ENCODE measurements around the gene NPNT.

The NPNT gene

GRCh38 chr4:105930698-105931097, 35.4 kb downstream of the NPNT start:
- H3K4me3 ChIP-seq (ENCODE audit: low read length) = no peak overlapping the region
- no peak overlapping the region for H2AFZ ChIP-seq (ENCODE audit: low read depth, low read length)
- H3K4me1 ChIP-seq (ENCODE audit: insufficient read depth, low read length) = no peaks in the 10 kb centered on the region
- no peaks in the 10 kb centered on the region for H3K9me3 ChIP-seq (ENCODE audit: low read length)
- H3K36me3 ChIP-seq (ENCODE audit: insufficient read depth, low read length) = no peaks in the 10 kb centered on the region
- no peaks in the 10 kb centered on the region for H3K27me3 ChIP-seq (ENCODE audit: insufficient read depth, low read length)

- no peaks in the 10 kb centered on the region for H3K27me3 ChIP-seq (ENCODE audit: insufficient read depth, low read length)
- H3K36me3 ChIP-seq (ENCODE audit: insufficient read depth, low read length) = no peaks in the 10 kb centered on the region
- H3K4me3 ChIP-seq (ENCODE audit: low read length) = no peak overlapping the region
- no peaks in the 10 kb centered on the region for H3K9me3 ChIP-seq (ENCODE audit: low read length)
- no peak overlapping the region for H2AFZ ChIP-seq (ENCODE audit: low read depth, low read length)
- no peaks in the 10 kb centered on the region for H3K4me1 ChIP-seq (ENCODE audit: insufficient read depth, low read length)
Measured at GRCh38 chr4:105933083-105933482, 37.8 kb downstream of the NPNT start.

GRCh38 chr4:105934386-105934785, 39.1 kb downstream of the NPNT start:
- no peak overlapping the region for H3K4me3 ChIP-seq (ENCODE audit: low read length)
- H3K4me1 ChIP-seq (ENCODE audit: insufficient read depth, low read length) = no peaks in the 10 kb centered on the region
- H3K27me3 ChIP-seq (ENCODE audit: insufficient read depth, low read length) = no peaks in the 10 kb centered on the region
- no peaks in the 10 kb centered on the region for H3K36me3 ChIP-seq (ENCODE audit: insufficient read depth, low read length)
- H2AFZ ChIP-seq (ENCODE audit: low read depth, low read length) = no peak overlapping the region
- no peaks in the 10 kb centered on the region for H3K9me3 ChIP-seq (ENCODE audit: low read length)

GRCh38 chr4:105936901-105937300, 41.6 kb downstream of the NPNT start:
- Histone ChIP-seq H3K4me1 (ENCODE audit: insufficient read depth, low read length) (no peaks in the 10 kb centered on the region), H3K27me3 (ENCODE audit: insufficient read depth, low read length) (no peaks in the 10 kb centered on the region), H3K36me3 (ENCODE audit: insufficient read depth, low read length) (no peaks in the 10 kb centered on the region), H2AFZ (ENCODE audit: low read depth, low read length) (no peak overlapping the region), H3K4me3 (ENCODE audit: low read length) (no peak overlapping the region), H3K9me3 (ENCODE audit: low read length) (no peaks in the 10 kb centered on the region)

- Histone ChIP-seq H3K4me3 (ENCODE audit: low read length) (no peak overlapping the region), H3K4me1 (ENCODE audit: insufficient read depth, low read length) (no peaks in the 10 kb centered on the region), H3K36me3 (ENCODE audit: insufficient read depth, low read length) (no peaks in the 10 kb centered on the region), H3K27me3 (ENCODE audit: insufficient read depth, low read length) (no peaks in the 10 kb centered on the region), H2AFZ (ENCODE audit: low read depth, low read length) (no peak overlapping the region), H3K9me3 (ENCODE audit: low read length) (no peaks in the 10 kb centered on the region)
Measured at GRCh38 chr4:105937759-105938158, 42.5 kb downstream of the NPNT start.

GRCh38 chr4:105943234-105943633, 48.0 kb downstream of the NPNT start:
- Histone ChIP-seq H2AFZ (ENCODE audit: low read depth, low read length) (no peak overlapping the region), H3K4me3 (ENCODE audit: low read length) (no peak overlapping the region), H3K36me3 (ENCODE audit: insufficient read depth, low read length) (no peaks in the 10 kb centered on the region), H3K9me3 (ENCODE audit: low read length) (no peaks in the 10 kb centered on the region), H3K27me3 (ENCODE audit: insufficient read depth, low read length) (no peaks in the 10 kb centered on the region), H3K4me1 (ENCODE audit: insufficient read depth, low read length) (no peaks in the 10 kb centered on the region)

GRCh38 chr4:105944540-105944939, 49.3 kb downstream of the NPNT start:
- no peaks in the 10 kb centered on the region for H3K36me3 ChIP-seq (ENCODE audit: insufficient read depth, low read length)

GRCh38 chr4:105946771-105947170, 51.5 kb downstream of the NPNT start:
- H3K36me3 ChIP-seq (ENCODE audit: insufficient read depth, low read length) = no peaks in the 10 kb centered on the region
- no peaks in the 10 kb centered on the region for H3K27me3 ChIP-seq (ENCODE audit: insufficient read depth, low read length)
- H3K4me1 ChIP-seq (ENCODE audit: insufficient read depth, low read length) = no peaks in the 10 kb centered on the region
- no peaks in the 10 kb centered on the region for H3K9me3 ChIP-seq (ENCODE audit: low read length)
- no peak overlapping the region for H2AFZ ChIP-seq (ENCODE audit: low read depth, low read length)
- H3K4me3 ChIP-seq (ENCODE audit: low read length) = no peak overlapping the region

More at GRCh38 chr4:105944540-105944939, 49.3 kb downstream of the NPNT start:
- no peak overlapping the region for H2AFZ ChIP-seq (ENCODE audit: low read depth, low read length)
- H3K4me1 ChIP-seq (ENCODE audit: insufficient read depth, low read length) = no peaks in the 10 kb centered on the region
- no peak overlapping the region for H3K4me3 ChIP-seq (ENCODE audit: low read length)
- H3K9me3 ChIP-seq (ENCODE audit: low read length) = no peaks in the 10 kb centered on the region
- no peaks in the 10 kb centered on the region for H3K27me3 ChIP-seq (ENCODE audit: insufficient read depth, low read length)

GRCh38 chr4:105950701-105951100, 55.4 kb downstream of the NPNT start:
- H3K36me3 ChIP-seq (ENCODE audit: insufficient read depth, low read length) = no peaks in the 10 kb centered on the region
- no peaks in the 10 kb centered on the region for H3K9me3 ChIP-seq (ENCODE audit: low read length)
- no peak overlapping the region for H2AFZ ChIP-seq (ENCODE audit: low read depth, low read length)
- no peak overlapping the region for H3K4me3 ChIP-seq (ENCODE audit: low read length)
- H3K4me1 ChIP-seq (ENCODE audit: insufficient read depth, low read length) = no peaks in the 10 kb centered on the region
- H3K27me3 ChIP-seq (ENCODE audit: insufficient read depth, low read length) = no peaks in the 10 kb centered on the region

GRCh38 chr4:105951198-105951597, 55.9 kb downstream of the NPNT start:
- no peak overlapping the region for H3K4me3 ChIP-seq (ENCODE audit: low read length)
- no peak overlapping the region for H2AFZ ChIP-seq (ENCODE audit: low read depth, low read length)
- H3K4me1 ChIP-seq (ENCODE audit: insufficient read depth, low read length) = peaks cover 3% of the 10 kb centered on the region
- H3K36me3 ChIP-seq (ENCODE audit: insufficient read depth, low read length) = no peaks in the 10 kb centered on the region
- no peaks in the 10 kb centered on the region for H3K9me3 ChIP-seq (ENCODE audit: low read length)
- no peaks in the 10 kb centered on the region for H3K27me3 ChIP-seq (ENCODE audit: insufficient read depth, low read length)

GRCh38 chr4:105952591-105952990, 57.3 kb downstream of the NPNT start:
- Histone ChIP-seq H2AFZ (ENCODE audit: low read depth, low read length) (no peak overlapping the region), H3K4me3 (ENCODE audit: low read length) (no peak overlapping the region), H3K9me3 (ENCODE audit: low read length) (no peaks in the 10 kb centered on the region), H3K27me3 (ENCODE audit: insufficient read depth, low read length) (no peaks in the 10 kb centered on the region), H3K4me1 (ENCODE audit: insufficient read depth, low read length) (peaks cover 8% of the 10 kb centered on the region), H3K36me3 (ENCODE audit: insufficient read depth, low read length) (no peaks in the 10 kb centered on the region)

GRCh38 chr4:105956569-105956968, 61.3 kb downstream of the NPNT start:
- Histone ChIP-seq H3K4me1 (ENCODE audit: insufficient read depth, low read length) (peaks cover 8% of the 10 kb centered on the region), H3K27me3 (ENCODE audit: insufficient read depth, low read length) (no peaks in the 10 kb centered on the region), H3K9me3 (ENCODE audit: low read length) (no peaks in the 10 kb centered on the region), H2AFZ (ENCODE audit: low read depth, low read length) (peak overlapping the region; percentile 76), H3K36me3 (ENCODE audit: insufficient read depth, low read length) (no peaks in the 10 kb centered on the region), H3K4me3 (ENCODE audit: low read length) (no peak overlapping the region)

GRCh38 chr4:105957680-105958079, 62.4 kb downstream of the NPNT start:
- no peaks in the 10 kb centered on the region for H3K36me3 ChIP-seq (ENCODE audit: insufficient read depth, low read length)
- H3K27me3 ChIP-seq (ENCODE audit: insufficient read depth, low read length) = no peaks in the 10 kb centered on the region
- no peak overlapping the region for H2AFZ ChIP-seq (ENCODE audit: low read depth, low read length)
- H3K4me1 ChIP-seq (ENCODE audit: insufficient read depth, low read length) = peaks cover 8% of the 10 kb centered on the region
- H3K4me3 ChIP-seq (ENCODE audit: low read length) = no peak overlapping the region
- H3K9me3 ChIP-seq (ENCODE audit: low read length) = no peaks in the 10 kb centered on the region

Measured in neuron (in vitro differentiated cells).